ENCODE results near the gene PSORS1C2.

DNA sequence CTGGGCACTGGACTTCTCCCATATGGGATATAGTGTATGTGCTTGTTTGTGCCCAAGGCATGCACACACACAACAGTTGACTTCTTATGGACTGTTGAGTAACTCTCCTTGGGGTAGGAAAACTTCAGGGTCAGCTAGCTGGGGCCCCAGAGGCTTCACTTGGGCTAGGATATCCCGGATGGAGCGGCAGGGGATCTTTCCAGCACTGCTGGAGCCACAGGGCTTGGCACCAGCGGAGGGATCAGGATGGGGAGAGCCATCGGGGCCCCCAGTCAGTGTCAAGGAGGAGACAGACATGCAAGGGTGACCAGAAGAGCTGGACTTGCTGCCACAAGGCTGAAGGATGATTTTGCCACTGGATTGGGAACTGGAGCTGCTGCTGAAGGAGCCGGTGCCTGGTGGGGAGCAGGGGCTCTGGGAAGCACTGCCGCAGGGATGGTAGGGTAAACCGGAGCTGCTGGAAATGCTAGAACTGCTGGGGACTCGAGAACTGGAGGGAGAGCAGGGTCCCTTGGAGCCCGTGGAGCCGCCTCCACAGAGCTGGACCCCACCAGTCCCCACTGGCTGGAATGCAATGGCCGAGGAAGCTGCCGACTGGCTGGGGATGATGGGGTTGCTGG is 22.8 kb downstream of the PSORS1C2 start:
- TF ChIP-seq, protein P1, sequence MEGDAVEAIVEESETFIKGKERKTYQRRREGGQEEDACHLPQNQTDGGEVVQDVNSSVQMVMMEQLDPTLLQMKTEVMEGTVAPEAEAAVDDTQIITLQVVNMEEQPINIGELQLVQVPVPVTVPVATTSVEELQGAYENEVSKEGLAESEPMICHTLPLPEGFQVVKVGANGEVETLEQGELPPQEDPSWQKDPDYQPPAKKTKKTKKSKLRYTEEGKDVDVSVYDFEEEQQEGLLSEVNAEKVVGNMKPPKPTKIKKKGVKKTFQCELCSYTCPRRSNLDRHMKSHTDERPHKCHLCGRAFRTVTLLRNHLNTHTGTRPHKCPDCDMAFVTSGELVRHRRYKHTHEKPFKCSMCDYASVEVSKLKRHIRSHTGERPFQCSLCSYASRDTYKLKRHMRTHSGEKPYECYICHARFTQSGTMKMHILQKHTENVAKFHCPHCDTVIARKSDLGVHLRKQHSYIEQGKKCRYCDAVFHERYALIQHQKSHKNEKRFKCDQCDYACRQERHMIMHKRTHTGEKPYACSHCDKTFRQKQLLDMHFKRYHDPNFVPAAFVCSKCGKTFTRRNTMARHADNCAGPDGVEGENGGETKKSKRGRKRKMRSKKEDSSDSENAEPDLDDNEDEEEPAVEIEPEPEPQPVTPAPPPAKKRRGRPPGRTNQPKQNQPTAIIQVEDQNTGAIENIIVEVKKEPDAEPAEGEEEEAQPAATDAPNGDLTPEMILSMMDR (IDR thresholded peaks at IDR 0.05; ENCODE audit: borderline replicate concordance, extremely low read depth, low read length, poor library complexity, severe bottlenecking), result no peak
- no peak for TF ChIP-seq EZH2 (IDR thresholded peaks at IDR 0.05; ENCODE audit: borderline replicate concordance, low read depth, low read length, severe bottlenecking)
